ENCODE results near the gene AHDC1. TPM values are rescaled to one million over a fixed set of nuclear protein-coding genes. Genes with fewer than 3 reads are reported as not detected.

The AHDC1 gene
- total and polyA plus RNA-seq, 9 of the 15 experiments (the other 6 are each of a cell fraction or from before 2014, with no cell fraction given), result 0.21 to 36.4 (median 4.7) TPM

- intact Hi-C loops (cut with micrococcal nuclease), result loop anchor here (1.0 to 5.0 kb wide), 4 partner anchors 32 to 164 kb away; partner anchors contain the start of gene GPR3
- CTCF ChIA-PET (ENCODE audit: low intra/inter-chr PET ratio), result interaction anchor here (0.8 to 0.9 kb wide), 3 partner anchors 48 to 104 kb away, joined by 3 to 18 read pairs (median 6); no protein-coding TSS in a partner anchor
- no peak for TF ChIP-seq FOXA3 (CRISPR knock-in tag; conservative IDR thresholded peaks at IDR 0.05 in 1 of 2, IDR thresholded peaks at IDR 0.05 in 1 of 2)
- TF ChIP-seq SAP30 (IDR thresholded peaks at IDR 0.05; ENCODE audit: borderline replicate concordance, insufficient read depth, low read depth, low read length, poor library complexity, severe bottlenecking), result no peak
- peak in 1 of 2 experiments; percentile 74; a peak in 2 of 4 replicates for TF ChIP-seq ARNT (IDR thresholded peaks at IDR 0.05)
- peak; percentile 29; the same call in 1 of the 2 replicates for TF ChIP-seq FOXM1 (IDR thresholded peaks at IDR 0.05; ENCODE audit: low read depth)
- no peak for TF ChIP-seq FOXM1 (CRISPR knock-in tag; IDR thresholded peaks at IDR 0.05; ENCODE audit: low read depth)
- TF ChIP-seq ZSCAN32 (CRISPR knock-in tag; IDR thresholded peaks at IDR 0.05), result no peak
- TF ChIP-seq RNF219 (CRISPR knock-in tag; IDR thresholded peaks at IDR 0.05), result 0 out of 2 replicates have a peak, but pooled peaks have one; percentile 26
- TF ChIP-seq, protein P1, sequence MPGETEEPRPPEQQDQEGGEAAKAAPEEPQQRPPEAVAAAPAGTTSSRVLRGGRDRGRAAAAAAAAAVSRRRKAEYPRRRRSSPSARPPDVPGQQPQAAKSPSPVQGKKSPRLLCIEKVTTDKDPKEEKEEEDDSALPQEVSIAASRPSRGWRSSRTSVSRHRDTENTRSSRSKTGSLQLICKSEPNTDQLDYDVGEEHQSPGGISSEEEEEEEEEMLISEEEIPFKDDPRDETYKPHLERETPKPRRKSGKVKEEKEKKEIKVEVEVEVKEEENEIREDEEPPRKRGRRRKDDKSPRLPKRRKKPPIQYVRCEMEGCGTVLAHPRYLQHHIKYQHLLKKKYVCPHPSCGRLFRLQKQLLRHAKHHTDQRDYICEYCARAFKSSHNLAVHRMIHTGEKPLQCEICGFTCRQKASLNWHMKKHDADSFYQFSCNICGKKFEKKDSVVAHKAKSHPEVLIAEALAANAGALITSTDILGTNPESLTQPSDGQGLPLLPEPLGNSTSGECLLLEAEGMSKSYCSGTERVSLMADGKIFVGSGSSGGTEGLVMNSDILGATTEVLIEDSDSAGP (CRISPR knock-in tag; IDR thresholded peaks at IDR 0.05), result 0 out of 2 replicates have a peak, but pooled peaks have one; percentile 22
- no peak for TF ChIP-seq MAFF (IDR thresholded peaks at IDR 0.05; ENCODE audit: low read length)
- peak; percentile 96 for TF ChIP-seq RBM25 (IDR thresholded peaks at IDR 0.05; ENCODE audit: low read depth, low read length, severe bottlenecking)
- no peak for TF ChIP-seq NUFIP1 (IDR thresholded peaks at IDR 0.05; ENCODE audit: partially characterized antibody)
- TF ChIP-seq GATA2 (CRISPR knock-in tag; IDR thresholded peaks at IDR 0.05), result peak; percentile 71; the same call in 1 of the 2 replicates
- TF ChIP-seq GABPB1 (CRISPR knock-in tag; IDR thresholded peaks at IDR 0.05), result peak; percentile 59; the same call in 1 of the 2 replicates
- no peak for TF ChIP-seq ZNF764 (CRISPR knock-in tag; IDR thresholded peaks at IDR 0.05; ENCODE audit: low read depth)
- 0 out of 2 replicates have a peak, but pooled peaks have one; percentile 17 for TF ChIP-seq MAFK (IDR thresholded peaks at IDR 0.05; ENCODE audit: low read length)
- no peak for TF ChIP-seq ZBTB2 (IDR thresholded peaks at IDR 0.05)
- TF ChIP-seq ZNF274 (IDR thresholded peaks at IDR 0.05; ENCODE audit: borderline replicate concordance, low read depth, low read length), result no peak
- no peak for TF ChIP-seq NR3C1 (CRISPR knock-in tag; IDR thresholded peaks at IDR 0.05)
Observed at GRCh38 chr1:27556435-27556780, 47.5 kb downstream of the AHDC1 start.

More at GRCh38 chr1:27556435-27556780, 47.5 kb downstream of the AHDC1 start:
- ATAC-seq (no peak; the same call in 2 of the 3 replicates), FAIRE-seq (no peak), DNase-seq (ENCODE audit: extremely low read depth in 1 of 4, low spot score in 3 of 4) (no peak)
- POLR2A ChIA-PET, result interaction anchor here (0.7 to 3.3 kb wide), 9 partner anchors 8 to 140 kb away, joined by 3 to 29 read pairs (median 4); no protein-coding TSS in a partner anchor
- no peaks in the 10 kb centered on the region for H3K9me3 ChIP-seq (replicated peaks; ENCODE audit: control insufficient read depth, insufficient read depth, low read depth, low read length)
- no peak overlapping the region; the same call in 2 of the 3 replicates for H3K27ac ChIP-seq (ENCODE audit: extremely low read depth, low read depth, low read length)
- in situ Hi-C loops (cut with MboI), result loop anchor here (5.0 to 10.0 kb wide), 2 partner anchors 48 to 106 kb away; partner anchors contain the start of gene AHDC1
- peaks cover 66% of the 10 kb centered on the region for H3K36me3 ChIP-seq (ENCODE audit: control insufficient read depth, insufficient read depth, low read length)
- no peaks in the 10 kb centered on the region for H3K27me3 ChIP-seq (ENCODE audit: control insufficient read depth in 2 of 2, insufficient read depth in 2 of 2, low read length in 2 of 2)
- H3K4me1 ChIP-seq (replicated peaks in 1 of 2; ENCODE audit: control insufficient read depth in 2 of 2, insufficient read depth in 2 of 2, low read length in 2 of 2), result peaks cover 53 to 58% of the 10 kb centered on the region in 2 experiments
- BruUV-seq (replicated peaks), result no TSS peak
- peak overlapping the region in 1 of 2 experiments; percentile 83; a peak in 1 of 4 replicates for H3K9ac ChIP-seq (ENCODE audit: insufficient read depth in 1 of 2, low read depth in 2 of 2, low read length in 2 of 2)
- H2AFZ ChIP-seq (ENCODE audit: low read depth, low read length), result no peak overlapping the region
- H3K4me3 ChIP-seq, result no peak overlapping the region
- 0 out of 2 replicates have a peak, but pooled peaks cover 3% of the 10 kb centered on the region for H4K20me1 ChIP-seq (replicated peaks; ENCODE audit: control insufficient read depth, insufficient read depth, low read length)
- no peaks in the 10 kb centered on the region for H3K9me1 ChIP-seq (ENCODE audit: control insufficient read depth, insufficient read depth, low read length)
- peaks cover 29% of the 10 kb centered on the region for H3K79me2 ChIP-seq (ENCODE audit: control insufficient read depth, insufficient read depth, low read length)
- H3K4me2 ChIP-seq (ENCODE audit: insufficient read depth, low read length), result peak overlapping the region; percentile 17; the same call in 1 of the 2 replicates
- 29% methylated on average over 2 of the region's 2 CpGs for WGBS (ENCODE audit: insufficient coverage, low coverage, missing lambda C conversion rate)

Data from K562 (cell line).